Endothelial cell of umbilical vein (primary cell): ENCODE results near the gene EXOC7.

Experiments used
- EZH2 ChIP-seq: IDR thresholded peaks from 2 replicates; pipeline ENCODE4 v1.6.1; 2012; ENCODE audit warnings: borderline replicate concordance, low read depth, mild to moderate bottlenecking, moderate library complexity, low read length, inconsistent platforms; ENCODE audit not compliant: severe bottlenecking
- FOS ChIP-seq: IDR thresholded peaks from 2 replicates; pipeline ENCODE4 v1.6.1; 2011; ENCODE audit warnings: mild to moderate bottlenecking, low read length, moderate library complexity, borderline replicate concordance; ENCODE audit not compliant: insufficient read depth
- GATA2 ChIP-seq: IDR thresholded peaks from 2 replicates; pipeline ENCODE4 v1.7.0; 2011; ENCODE audit warnings: low read depth, mild to moderate bottlenecking, moderate library complexity, mixed read lengths, low read length; ENCODE audit not compliant: insufficient read length, insufficient read depth
- JUN ChIP-seq: IDR thresholded peaks from 2 replicates; pipeline ENCODE4 v1.6.1; 2011; ENCODE audit warnings: borderline replicate concordance, low read depth; ENCODE audit not compliant: insufficient read length, insufficient read depth
- MYC ChIP-seq: IDR thresholded peaks from one replicate; pipeline ENCODE4 v1.6.1; 2011; ENCODE audit warnings: mild to moderate bottlenecking, low read depth, low read length
- POLR2A ChIP-seq: IDR thresholded peaks from 2 replicates; pipeline ENCODE4 v1.6.1; 2012; ENCODE audit warnings: low read depth, mild to moderate bottlenecking, control low read depth, low read length
- POLR2AphosphoS5 ChIP-seq: IDR thresholded peaks from 2 replicates; pipeline ENCODE4 v1.6.1; 2012; ENCODE audit warnings: low read depth, mild to moderate bottlenecking, control low read depth, low read length, moderate library complexity; ENCODE audit not compliant: insufficient read depth
- TF ChIP-seq, protein P1 (sequence below), 2 donors: IDR thresholded peaks; 1 replicate in 1 of 2; 2 replicates in 1 of 2; pipeline ENCODE4 v1.5.1; 2011; ENCODE audit warnings: low read length in 2 of 2, mild to moderate bottlenecking in 2 of 2, moderate library complexity in 2 of 2, control low read depth in 1 of 2, inconsistent platforms in 1 of 2, low read depth in 1 of 2; ENCODE audit not compliant: insufficient read depth in 1 of 2; ENCODE audit errors: extremely low read depth in 1 of 2
- TF ChIP-seq, protein P2 (sequence below): IDR thresholded peaks from 2 replicates; pipeline ENCODE4 v1.6.1; 2011; ENCODE audit not compliant: insufficient read depth, insufficient read length

DNA sequence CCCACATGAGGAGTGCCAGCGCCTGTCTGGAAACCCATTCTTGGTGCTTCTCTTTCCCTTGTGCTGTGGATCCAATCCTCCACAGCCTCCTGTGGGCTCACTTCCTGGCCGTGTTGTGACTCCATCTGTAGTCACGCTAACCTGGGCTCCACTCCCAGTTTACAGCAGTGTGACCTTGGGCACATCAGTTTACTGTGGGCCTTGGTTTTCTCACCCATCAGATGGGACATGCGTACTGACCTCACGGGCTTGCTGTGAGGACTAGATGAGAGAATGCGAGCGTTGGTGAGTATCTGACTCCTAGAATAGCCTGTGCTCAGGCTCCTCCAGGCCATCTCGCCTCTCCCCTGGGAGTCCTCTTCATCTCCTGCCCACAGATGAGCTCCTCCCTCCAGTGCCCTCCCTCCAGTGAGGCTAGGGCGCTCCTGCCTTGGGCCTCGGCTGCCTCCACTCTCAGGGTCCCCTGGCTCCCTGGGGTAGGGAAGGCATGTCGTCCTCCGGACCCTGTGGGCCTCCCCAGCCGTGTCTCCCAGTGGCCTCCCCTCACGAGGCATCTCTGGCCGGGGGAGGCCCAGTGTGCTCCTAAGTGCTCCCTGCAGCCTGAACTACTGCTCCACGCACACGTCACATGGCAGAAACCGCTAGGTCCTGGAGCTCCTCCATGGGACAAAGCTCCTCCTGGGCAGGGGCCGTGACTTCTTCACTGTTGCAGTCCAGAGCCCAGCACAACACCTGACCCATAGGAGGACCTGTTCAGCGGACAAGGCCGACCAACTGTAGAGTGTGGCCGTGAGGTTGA is 42.7 kb upstream of the EXOC7 start:
- TF ChIP-seq, protein P1, sequence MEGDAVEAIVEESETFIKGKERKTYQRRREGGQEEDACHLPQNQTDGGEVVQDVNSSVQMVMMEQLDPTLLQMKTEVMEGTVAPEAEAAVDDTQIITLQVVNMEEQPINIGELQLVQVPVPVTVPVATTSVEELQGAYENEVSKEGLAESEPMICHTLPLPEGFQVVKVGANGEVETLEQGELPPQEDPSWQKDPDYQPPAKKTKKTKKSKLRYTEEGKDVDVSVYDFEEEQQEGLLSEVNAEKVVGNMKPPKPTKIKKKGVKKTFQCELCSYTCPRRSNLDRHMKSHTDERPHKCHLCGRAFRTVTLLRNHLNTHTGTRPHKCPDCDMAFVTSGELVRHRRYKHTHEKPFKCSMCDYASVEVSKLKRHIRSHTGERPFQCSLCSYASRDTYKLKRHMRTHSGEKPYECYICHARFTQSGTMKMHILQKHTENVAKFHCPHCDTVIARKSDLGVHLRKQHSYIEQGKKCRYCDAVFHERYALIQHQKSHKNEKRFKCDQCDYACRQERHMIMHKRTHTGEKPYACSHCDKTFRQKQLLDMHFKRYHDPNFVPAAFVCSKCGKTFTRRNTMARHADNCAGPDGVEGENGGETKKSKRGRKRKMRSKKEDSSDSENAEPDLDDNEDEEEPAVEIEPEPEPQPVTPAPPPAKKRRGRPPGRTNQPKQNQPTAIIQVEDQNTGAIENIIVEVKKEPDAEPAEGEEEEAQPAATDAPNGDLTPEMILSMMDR (IDR thresholded peaks at IDR 0.05; ENCODE audit: extremely low read depth in 1 of 2, insufficient read depth in 1 of 2, low read depth in 1 of 2, low read length in 2 of 2): no peak
- TF ChIP-seq JUN (no peak), POLR2A (no peak), POLR2AphosphoS5 (no peak), EZH2 (no peak), GATA2 (no peak), FOS (no peak), MYC (no peak)
- TF ChIP-seq, protein P2, sequence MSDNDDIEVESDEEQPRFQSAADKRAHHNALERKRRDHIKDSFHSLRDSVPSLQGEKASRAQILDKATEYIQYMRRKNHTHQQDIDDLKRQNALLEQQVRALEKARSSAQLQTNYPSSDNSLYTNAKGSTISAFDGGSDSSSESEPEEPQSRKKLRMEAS: no peak
